Measurements from ENCODE around the gene UGT1A5.

- no peak for TF ChIP-seq POLR2A (IDR thresholded peaks at IDR 0.05)
- no peak for TF ChIP-seq CTCF (IDR thresholded peaks at IDR 0.05)
These were observed 106.2 kb downstream of the UGT1A5 start for GRCh38 chr2:233818639-233819621.

All from uterus (tissue), 2 donors.